CD4-positive, alpha-beta T cell (primary cell): ENCODE data around the gene ITGA11. TPM values are rescaled to one million over a fixed set of nuclear protein-coding genes. Genes with fewer than 3 reads are reported as not detected.

Experiments
- ATAC-seq: fragments of 200-7000 bp; cut with Tn5 transposase; one replicate; pipeline ENCODE4 v1.10.0; 2022; ENCODE audit warnings: mild to moderate bottlenecking; ENCODE audit not compliant: poor library complexity
- CTCF ChIA-PET: fragments of 350-600 bp; sonication (Branson Sonifier 250); formaldehyde crosslinking; loops from one replicate; lab custom pipeline; 2021; ENCODE audit warnings: antibody characterized with exemption, inconsistent platforms; lab: Charles Lee
- POLR2A ChIA-PET: fragments of 350-600 bp; sonication (Branson Sonifier 250); formaldehyde crosslinking; loops from one replicate; lab custom pipeline; 2021; ENCODE audit warnings: antibody characterized with exemption, inconsistent platforms; lab: Charles Lee
- DNase-seq, 14 experiments: peaks; one replicate each; pipeline ENCODE4 v3.0.0-alpha.2; 2013 to 2020; ENCODE audit warnings: mixed read lengths in 2 of 14
- H3K27ac ChIP-seq, 2 donors: one replicate each; pipeline versions ENCODE4 v1.5.1 to v1.7.0; 2013; ENCODE audit warnings: low read length in 2 of 2, low read depth in 1 of 2, mild to moderate bottlenecking in 1 of 2
- H3K27me3 ChIP-seq, 2 experiments: 1 replicate in 1 of 2; 2 replicates in 1 of 2; pipeline versions ENCODE4 v1.6.1 to v1.7.0; 2013; ENCODE audit warnings: low read length in 2 of 2, control low read depth in 1 of 2, mild to moderate bottlenecking in 1 of 2, moderate library complexity in 1 of 2; ENCODE audit not compliant: insufficient read depth in 2 of 2, control insufficient read depth in 1 of 2
- H3K36me3 ChIP-seq: one replicate; pipeline ENCODE4 v1.6.1; 2013; ENCODE audit warnings: low read length, control low read depth; ENCODE audit not compliant: insufficient read depth
- H3K4me1 ChIP-seq: one replicate; pipeline ENCODE4 v1.6.1; 2013; ENCODE audit warnings: low read length, control low read depth; ENCODE audit not compliant: insufficient read depth
- H3K4me3 ChIP-seq: one replicate; pipeline ENCODE4 v1.5.1; 2013; ENCODE audit warnings: mild to moderate bottlenecking, low read length, moderate library complexity
- H3K9me3 ChIP-seq, 2 experiments: 1 replicate in 1 of 2; 2 replicates in 1 of 2; pipeline versions ENCODE4 v1.6.1 to v1.7.0; 2013; ENCODE audit warnings: low read length in 2 of 2, mild to moderate bottlenecking in 2 of 2, control low read depth in 1 of 2, moderate library complexity in 1 of 2; ENCODE audit not compliant: control insufficient read depth in 1 of 2, insufficient read depth in 1 of 2
- H3K27ac Mint-ChIP-seq: one replicate; pipeline ENCODE4 v1.8.0; 2020; ENCODE audit warnings: mixed read lengths
- H3K27me3 Mint-ChIP-seq: one replicate; pipeline ENCODE4 v1.8.0; 2021; ENCODE audit warnings: mixed read lengths
- H3K36me3 Mint-ChIP-seq: one replicate; pipeline ENCODE4 v1.8.0; 2021; ENCODE audit warnings: low read depth, mixed read lengths
- H3K4me1 Mint-ChIP-seq: one replicate; pipeline ENCODE4 v1.8.0; 2021; ENCODE audit warnings: low read depth, mixed read lengths
- H3K4me3 Mint-ChIP-seq: one replicate; pipeline ENCODE4 v1.8.0; 2020; ENCODE audit warnings: mild to moderate bottlenecking, mixed read lengths
- H3K9me3 Mint-ChIP-seq: one replicate; pipeline ENCODE4 v1.8.0; 2020; ENCODE audit warnings: mixed read lengths
- intact Hi-C, 2 experiments: fragments of 100-400 bp; cut with DNase I in 1 of 2; cut with micrococcal nuclease in 1 of 2; formaldehyde crosslinking; loops; one replicate each; pipeline versions ENCODE4 v1.15.1 to v1.9.0; 2023 to 2025; cut with DNase I, micrococcal nuclease
- total RNA-seq, 174 experiments: library from RNA in 2 of 174; stranded (reverse) in 2 of 174; gene quantifications; one replicate each; pipeline ENCODE4 v1.2.3 and lab custom pipeline; 2021 to 2026
- TF ChIP-seq, protein P1 (sequence below): fragments of 200-600 bp; IDR thresholded peaks from one replicate; pipeline ENCODE4 v1.8.0; 2022; ENCODE audit warnings: antibody characterized with exemption, mild to moderate bottlenecking

ITGA11 gene
- total RNA-seq, 2 experiments from 2014 or later, result 0.08 to 0.20 TPM

DNA sequence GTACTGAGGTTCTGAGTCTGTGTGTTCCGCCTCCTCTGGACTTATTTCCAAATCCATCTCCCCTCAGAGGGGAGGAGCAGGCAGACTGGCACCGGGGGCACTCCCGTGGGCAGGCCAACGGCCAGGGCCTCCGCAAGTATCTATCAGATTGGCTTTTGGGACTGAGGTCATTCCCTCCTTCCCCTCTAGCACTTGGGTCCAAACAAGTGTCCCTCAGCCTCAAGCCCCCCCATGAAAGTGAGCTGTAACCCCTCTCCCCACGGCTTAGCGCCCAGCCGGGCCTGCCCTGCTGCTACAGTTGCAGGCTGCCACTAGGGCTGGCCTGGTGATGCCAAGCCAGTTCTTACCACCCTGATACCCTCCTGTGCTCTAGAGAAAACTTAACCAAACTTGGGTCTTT lies 17.4 kb downstream of the ITGA11 start:
- no peaks in the 10 kb centered on the region for H3K27me3 ChIP-seq
- H3K4me3 ChIP-seq, result no peak overlapping the region
- Mint-ChIP-seq H3K27me3 (no peaks in the 10 kb centered on the region), H3K4me3 (no peak overlapping the region), H3K27ac (no peak overlapping the region), H3K4me1 (no peaks in the 10 kb centered on the region), H3K36me3 (no peaks in the 10 kb centered on the region), H3K9me3 (no peaks in the 10 kb centered on the region)
- no peaks in the 10 kb centered on the region for H3K9me3 ChIP-seq
- DNase-seq, result no peak
- intact Hi-C loops, result no loop called here
- ChIA-PET POLR2A (no interaction called here), CTCF (no interaction called here)
- H3K27ac ChIP-seq, result no peak overlapping the region
- no peaks in the 10 kb centered on the region for H3K4me1 ChIP-seq
- TF ChIP-seq, protein P1, sequence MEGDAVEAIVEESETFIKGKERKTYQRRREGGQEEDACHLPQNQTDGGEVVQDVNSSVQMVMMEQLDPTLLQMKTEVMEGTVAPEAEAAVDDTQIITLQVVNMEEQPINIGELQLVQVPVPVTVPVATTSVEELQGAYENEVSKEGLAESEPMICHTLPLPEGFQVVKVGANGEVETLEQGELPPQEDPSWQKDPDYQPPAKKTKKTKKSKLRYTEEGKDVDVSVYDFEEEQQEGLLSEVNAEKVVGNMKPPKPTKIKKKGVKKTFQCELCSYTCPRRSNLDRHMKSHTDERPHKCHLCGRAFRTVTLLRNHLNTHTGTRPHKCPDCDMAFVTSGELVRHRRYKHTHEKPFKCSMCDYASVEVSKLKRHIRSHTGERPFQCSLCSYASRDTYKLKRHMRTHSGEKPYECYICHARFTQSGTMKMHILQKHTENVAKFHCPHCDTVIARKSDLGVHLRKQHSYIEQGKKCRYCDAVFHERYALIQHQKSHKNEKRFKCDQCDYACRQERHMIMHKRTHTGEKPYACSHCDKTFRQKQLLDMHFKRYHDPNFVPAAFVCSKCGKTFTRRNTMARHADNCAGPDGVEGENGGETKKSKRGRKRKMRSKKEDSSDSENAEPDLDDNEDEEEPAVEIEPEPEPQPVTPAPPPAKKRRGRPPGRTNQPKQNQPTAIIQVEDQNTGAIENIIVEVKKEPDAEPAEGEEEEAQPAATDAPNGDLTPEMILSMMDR, result no peak
- no peak for ATAC-seq
- H3K36me3 ChIP-seq, result no peaks in the 10 kb centered on the region

DNA sequence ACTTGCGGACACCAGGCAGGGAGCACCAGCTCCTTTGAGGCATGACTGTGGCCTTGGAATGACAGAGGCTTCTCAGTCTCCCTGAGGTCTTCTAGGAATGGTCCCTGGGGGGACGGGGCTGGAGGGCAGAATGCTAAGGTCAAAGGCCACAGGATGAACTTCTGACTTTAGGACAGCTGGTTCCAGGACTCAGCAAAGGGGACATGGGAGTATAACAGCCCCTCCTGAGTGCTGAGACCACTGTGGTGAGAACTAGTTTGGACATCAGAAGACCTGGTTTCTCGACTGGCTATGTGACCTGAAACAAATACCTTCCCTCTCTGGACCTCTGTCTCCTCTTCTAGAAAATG lies 17.8 kb downstream of the ITGA11 start:
- ATAC-seq (no peak), DNase-seq (no peak)
- no peak overlapping the region for H3K4me3 ChIP-seq
- intact Hi-C loops, result no loop called here
- ChIA-PET POLR2A (no interaction called here), CTCF (no interaction called here)
- no peaks in the 10 kb centered on the region for H3K36me3 Mint-ChIP-seq
- H3K4me1 Mint-ChIP-seq, result no peaks in the 10 kb centered on the region
- no peaks in the 10 kb centered on the region for H3K9me3 Mint-ChIP-seq
- no peak overlapping the region for H3K4me3 Mint-ChIP-seq
- H3K27ac ChIP-seq, result no peak overlapping the region
- no peaks in the 10 kb centered on the region for H3K27me3 ChIP-seq
- H3K4me1 ChIP-seq, result no peaks in the 10 kb centered on the region
- H3K36me3 ChIP-seq, result no peaks in the 10 kb centered on the region
- no peak overlapping the region for H3K27ac Mint-ChIP-seq
- H3K27me3 Mint-ChIP-seq, result no peaks in the 10 kb centered on the region
- H3K9me3 ChIP-seq, result no peaks in the 10 kb centered on the region
- TF ChIP-seq, protein P1, result no peak

DNA sequence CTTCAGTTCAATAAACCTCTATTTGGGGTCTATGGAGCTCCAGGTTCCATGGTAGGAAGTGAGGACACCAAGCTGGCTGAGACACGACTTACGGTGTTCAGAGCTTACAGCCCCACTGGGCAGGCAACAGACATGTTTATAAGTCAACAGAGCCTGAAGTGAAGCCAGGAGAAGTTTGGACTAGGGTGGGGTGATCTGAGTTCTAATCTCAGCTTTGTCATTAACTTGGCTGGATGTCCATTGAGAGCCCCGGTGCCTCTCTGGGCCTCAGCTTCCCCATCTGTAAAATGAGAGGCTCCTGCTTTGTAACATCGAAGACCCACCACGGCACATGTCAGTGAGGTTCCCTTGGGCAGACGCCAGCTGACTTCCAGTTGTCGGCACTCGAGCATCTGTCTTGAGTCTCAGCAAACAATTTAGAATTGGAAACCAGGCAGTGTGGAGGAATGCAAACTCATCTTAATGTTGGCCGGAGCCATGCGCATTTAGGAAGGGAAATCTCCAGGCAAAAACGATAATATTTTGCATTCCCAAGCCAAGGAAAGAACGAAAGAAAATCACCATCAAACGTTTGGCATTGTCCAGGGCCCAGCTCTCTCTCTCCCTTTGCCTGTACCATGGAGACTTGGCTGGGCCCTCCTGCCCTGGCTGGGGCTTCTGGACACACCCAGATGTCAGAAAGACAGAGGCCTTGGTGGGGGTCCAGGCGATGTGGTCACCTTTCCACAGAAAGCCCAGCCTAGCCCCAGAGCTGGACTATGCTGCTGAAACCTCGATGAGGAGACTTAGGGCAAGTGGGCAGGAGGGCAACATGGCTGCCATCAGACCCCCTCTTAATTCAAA lies 18.4 kb downstream of the ITGA11 start:
- Mint-ChIP-seq H3K27ac (no peak overlapping the region), H3K9me3 (no peaks in the 10 kb centered on the region), H3K4me1 (no peaks in the 10 kb centered on the region), H3K4me3 (no peak overlapping the region), H3K27me3 (no peaks in the 10 kb centered on the region), H3K36me3 (no peaks in the 10 kb centered on the region)
- ATAC-seq (no peak), DNase-seq (no peak)
- H3K27ac ChIP-seq, result no peak overlapping the region
- H3K27me3 ChIP-seq, result no peaks in the 10 kb centered on the region
- intact Hi-C loops, result no loop called here
- H3K9me3 ChIP-seq, result no peaks in the 10 kb centered on the region
- no peaks in the 10 kb centered on the region for H3K36me3 ChIP-seq
- CTCF ChIA-PET, result no interaction called here
- H3K4me3 ChIP-seq, result no peak overlapping the region
- POLR2A ChIA-PET, result no interaction called here
- no peaks in the 10 kb centered on the region for H3K4me1 ChIP-seq
- TF ChIP-seq, protein P1, result no peak
